ENCODE measurements around the gene AQP6.

The AQP6 gene

GRCh38 chr12:49956663-49957569 lies 15.8 kb upstream of the AQP6 start:
- no peak overlapping the region for H3K4me3 ChIP-seq (ENCODE audit: low read depth, low read length)
- DNase-seq (ENCODE audit: low read depth) = no peak
- no peak for TF ChIP-seq CTCF (IDR thresholded peaks at IDR 0.05; ENCODE audit: control insufficient read depth, extremely low read depth, insufficient read depth)

DNA sequence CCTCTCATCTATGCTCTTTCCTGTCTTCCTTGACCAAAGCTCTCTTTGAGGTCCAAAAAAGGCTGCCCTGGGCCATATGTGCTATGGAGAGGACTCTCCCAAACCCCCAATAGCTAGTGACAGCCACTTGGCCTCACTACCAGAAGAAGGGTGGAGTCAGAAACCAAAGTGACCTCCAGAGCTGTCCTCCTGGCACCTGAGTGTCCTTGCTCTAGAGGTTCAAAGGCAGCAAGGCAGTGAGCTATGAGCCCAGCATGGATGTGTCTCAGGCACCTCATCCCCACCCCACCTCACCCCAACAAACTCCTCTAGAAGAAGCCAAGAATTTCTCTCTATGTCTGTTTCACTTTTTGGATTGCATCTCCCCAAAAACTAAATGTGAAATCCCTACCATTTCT lies 15.2 kb upstream of the AQP6 start:
- DNase-seq (ENCODE audit: low read depth) = no peak
- H3K4me3 ChIP-seq (ENCODE audit: low read depth, low read length) = no peak overlapping the region
- TF ChIP-seq CTCF (IDR thresholded peaks at IDR 0.05; ENCODE audit: control insufficient read depth, extremely low read depth, insufficient read depth) = no peak

GRCh38 chr12:49959685-49960473 lies 12.9 kb upstream of the AQP6 start:
- TF ChIP-seq CTCF (IDR thresholded peaks at IDR 0.05; ENCODE audit: control insufficient read depth, extremely low read depth, insufficient read depth) = no peak
- H3K4me3 ChIP-seq (ENCODE audit: low read depth, low read length) = no peak overlapping the region
- no peak for DNase-seq (ENCODE audit: low read depth)

- no peak for DNase-seq (ENCODE audit: low read depth)
- H3K4me3 ChIP-seq (ENCODE audit: low read depth, low read length) = no peak overlapping the region
- no peak for TF ChIP-seq CTCF (IDR thresholded peaks at IDR 0.05; ENCODE audit: control insufficient read depth, extremely low read depth, insufficient read depth)
Measured at GRCh38 chr12:49960474-49961110, 12.2 kb upstream of the AQP6 start.

DNA sequence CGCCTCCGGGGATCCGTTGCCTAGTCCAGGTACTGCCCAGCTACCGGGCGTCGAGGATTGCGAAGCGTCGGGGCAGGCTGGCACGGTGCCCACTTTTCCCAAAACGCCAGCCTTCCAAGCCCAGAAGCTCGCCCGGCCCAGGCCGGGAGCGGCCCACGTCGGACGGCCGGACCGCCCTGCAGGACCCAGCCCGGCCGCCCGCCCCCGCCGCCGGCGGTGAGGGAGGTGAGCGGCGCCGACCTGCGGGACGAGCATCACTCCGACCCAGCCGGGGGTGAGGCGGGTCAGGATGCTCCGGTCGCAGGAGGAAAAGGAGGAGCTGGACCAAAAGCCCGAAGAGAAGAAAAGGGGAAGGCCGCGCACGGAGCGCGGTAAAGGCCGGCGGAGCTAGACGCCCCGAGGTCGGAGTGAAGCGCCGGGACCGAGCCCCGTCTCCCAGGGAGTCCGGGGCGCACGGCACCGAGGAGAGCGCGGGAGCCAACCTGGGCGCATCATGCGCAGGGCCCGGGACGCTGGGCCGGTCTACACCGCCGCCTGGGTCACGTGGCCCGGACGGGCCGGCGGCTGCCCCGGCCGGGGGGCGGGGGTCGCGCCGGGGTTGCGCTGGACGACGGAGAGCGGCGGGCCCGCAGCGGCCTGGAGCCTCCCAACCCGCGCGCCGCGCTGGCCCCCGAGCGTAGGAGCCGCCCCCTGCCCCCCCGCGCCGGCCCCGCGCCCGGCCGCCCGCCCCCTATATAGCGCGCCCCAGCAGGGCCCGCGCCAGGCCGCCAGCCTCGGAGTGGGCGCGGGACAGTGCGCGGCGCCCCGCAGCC lies 11.4 kb upstream of the AQP6 start, which contains the start of gene AQP5:
AQP5 (plus strand) TSS at position 762 of the 812 bp plus-strand sequence. CDS start 146 bp downstream, outside the sequence.
- H3K4me3 ChIP-seq (ENCODE audit: low read depth, low read length) = no peak within 1 kb of the TSS
- no peak for TF ChIP-seq CTCF (IDR thresholded peaks at IDR 0.05; ENCODE audit: control insufficient read depth, extremely low read depth, insufficient read depth)
- DNase-seq (ENCODE audit: low read depth) = no peak

All from LNCaP clone FGC (cell line).